HG03521 (cell line): ENCODE results near the gene SNX25.
A peak's percentile ranks its signal among the peaks of the same experiment; 100 is the strongest.
"Not testable (repeated sequence)": the region's sequence is repeated elsewhere in the genome, so short reads cannot be mapped to it uniquely, and the experiment has no call there.

Experiments used
- ATAC-seq: cut with Tn5 transposase; IDR thresholded peaks from one replicate; pipeline ENCODE4 v1.9.1; 2021; ENCODE audit warnings: mild to moderate bottlenecking, moderate library complexity; ENCODE audit not compliant: unreplicated experiment

The SNX25 gene

GRCh38 chr4:185257694-185258093 is 48.3 kb downstream of the SNX25 start:
- no peak for ATAC-seq

- ATAC-seq: not testable (repeated sequence)
Observed at GRCh38 chr4:185258741-185259140, 49.3 kb downstream of the SNX25 start.

GRCh38 chr4:185259719-185260118 is 50.3 kb downstream of the SNX25 start:
- ATAC-seq: no peak

GRCh38 chr4:185261946-185262345 is 52.5 kb downstream of the SNX25 start:
- ATAC-seq: no peak

- peak; percentile 71 for ATAC-seq
Observed at GRCh38 chr4:185263419-185263818, 54.0 kb downstream of the SNX25 start.

GRCh38 chr4:185265942-185266341 is 56.5 kb downstream of the SNX25 start:
- ATAC-seq: peak; percentile 75

- ATAC-seq: no peak
Observed at GRCh38 chr4:185269286-185269685, 59.9 kb downstream of the SNX25 start.

- ATAC-seq: no peak
Observed at GRCh38 chr4:185270037-185270436, 60.6 kb downstream of the SNX25 start.

- no peak for ATAC-seq
Observed at GRCh38 chr4:185270885-185271284, 61.5 kb downstream of the SNX25 start.

- ATAC-seq: no peak
Observed at GRCh38 chr4:185272245-185272644, 62.8 kb downstream of the SNX25 start.

GRCh38 chr4:185275501-185275900 is 66.1 kb downstream of the SNX25 start:
- ATAC-seq: no peak

- no peak for ATAC-seq
Observed at GRCh38 chr4:185276036-185276435, 66.6 kb downstream of the SNX25 start.

GRCh38 chr4:185278716-185279115 is 69.3 kb downstream of the SNX25 start:
- no peak for ATAC-seq

GRCh38 chr4:185280608-185281007 is 71.2 kb downstream of the SNX25 start:
- ATAC-seq: no peak

- ATAC-seq: no peak
Observed at GRCh38 chr4:185282968-185283367, 73.6 kb downstream of the SNX25 start.

- no peak for ATAC-seq
Observed at GRCh38 chr4:185283723-185284122, 74.3 kb downstream of the SNX25 start.

GRCh38 chr4:185285632-185286393 is 76.4 kb downstream of the SNX25 start:
- no peak for ATAC-seq

- ATAC-seq: no peak
Observed at GRCh38 chr4:185286571-185286970, 77.2 kb downstream of the SNX25 start.

- no peak for ATAC-seq
Observed at GRCh38 chr4:185287031-185287430, 77.6 kb downstream of the SNX25 start.

- ATAC-seq: no peak
Observed at GRCh38 chr4:185290018-185290607, 80.7 kb downstream of the SNX25 start.

- no peak for ATAC-seq
Observed at GRCh38 chr4:185290656-185291055, 81.3 kb downstream of the SNX25 start.

- ATAC-seq: no peak
Observed at GRCh38 chr4:185293202-185293601, 83.8 kb downstream of the SNX25 start.
